Loucy (cell line): ENCODE data around the gene ALPK1.
"Not testable (repeated sequence)": the region's sequence is repeated elsewhere in the genome, so short reads cannot be mapped to it uniquely, and the experiment has no call there.

ENCODE experiments used
- H2AFZ ChIP-seq: fragments of 200-600 bp; sonication (generic); 2 replicates; pipeline ENCODE4 v1.6.0; 2016; ENCODE audit warnings: antibody characterized with exemption, mild to moderate bottlenecking, low read length, moderate library complexity
- H3F3A ChIP-seq: fragments of 200-600 bp; 2 replicates; pipeline ENCODE4 v1.6.0; 2016; ENCODE audit warnings: antibody characterized with exemption, low read depth, mild to moderate bottlenecking
- H3K27me3 ChIP-seq: fragments of 200-600 bp; sonication (generic); 2 replicates; pipeline ENCODE4 v1.6.1; 2014; ENCODE audit warnings: low read length, mild to moderate bottlenecking; ENCODE audit not compliant: insufficient read depth, poor library complexity, severe bottlenecking
- H3K36me3 ChIP-seq: fragments of 200-600 bp; sonication (generic); 2 replicates; pipeline ENCODE4 v1.6.1; 2016; ENCODE audit warnings: low read length; ENCODE audit not compliant: insufficient read depth
- H3K4me1 ChIP-seq: fragments of 200-600 bp; sonication (generic); 2 replicates; pipeline ENCODE4 v1.5.1; 2014; ENCODE audit warnings: low read length, mild to moderate bottlenecking; ENCODE audit not compliant: insufficient read depth, poor library complexity, severe bottlenecking
- H3K4me2 ChIP-seq: fragments of 200-600 bp; sonication (generic); 2 replicates; pipeline ENCODE4 v1.6.0; 2014; ENCODE audit warnings: antibody characterized with exemption, low read length, low read depth, mild to moderate bottlenecking; ENCODE audit not compliant: poor library complexity, severe bottlenecking
- H3K4me3 ChIP-seq: fragments of 200-600 bp; sonication (generic); 2 replicates; pipeline ENCODE4 v1.5.1; 2014; ENCODE audit warnings: low read length, mild to moderate bottlenecking, mixed read lengths; ENCODE audit not compliant: poor library complexity, severe bottlenecking
- H3K79me2 ChIP-seq: fragments of 200-600 bp; sonication (generic); 2 replicates; pipeline ENCODE4 v1.6.1; 2014; ENCODE audit warnings: low read length; ENCODE audit not compliant: insufficient read depth
- H3K9ac ChIP-seq: fragments of 200-600 bp; sonication (generic); 2 replicates; pipeline ENCODE4 v1.6.0; 2014; ENCODE audit warnings: mild to moderate bottlenecking, low read depth, low read length, moderate library complexity; ENCODE audit not compliant: poor library complexity, severe bottlenecking
- H3K9me2 ChIP-seq: fragments of 200-600 bp; sonication (generic); replicated peaks from 2 replicates; pipeline ENCODE4 v1.6.1; 2016; ENCODE audit warnings: low read depth, low read length, mixed read lengths
- H3K9me3 ChIP-seq: fragments of 200-600 bp; sonication (generic); 2 replicates; pipeline ENCODE4 v1.6.1; 2014; ENCODE audit warnings: mild to moderate bottlenecking, antibody characterized with exemption, low read length, low read depth; ENCODE audit not compliant: insufficient read depth
- H4K20me1 ChIP-seq: fragments of 200-600 bp; sonication (generic); 2 replicates; pipeline ENCODE4 v1.6.0; 2014; ENCODE audit warnings: antibody characterized with exemption, low read length, mild to moderate bottlenecking; ENCODE audit not compliant: insufficient read depth, poor library complexity, severe bottlenecking
- CTCF ChIP-seq: fragments of 200-600 bp; sonication (generic); conservative IDR thresholded peaks from 2 replicates; pipeline ENCODE4 v1.5.1; 2014; ENCODE audit warnings: mild to moderate bottlenecking, antibody characterized with exemption, low read length
- EZH2phosphoT487 ChIP-seq: fragments of 200-600 bp; IDR thresholded peaks from 2 replicates; pipeline ENCODE4 v1.6.1; 2018; ENCODE audit warnings: antibody characterized with exemption, mild to moderate bottlenecking, moderate library complexity, borderline replicate concordance

Gene ALPK1

GRCh38 chr4:112280386-112281056 is 16.6 kb upstream of the ALPK1 start:
- H4K20me1 ChIP-seq, result peaks cover 59% of the 10 kb centered on the region
- H3K36me3 ChIP-seq, result peaks cover 27% of the 10 kb centered on the region; the same call in 1 of the 2 replicates
- TF ChIP-seq EZH2phosphoT487 (no peak), CTCF (no peak)
- no peaks in the 10 kb centered on the region for H3K27me3 ChIP-seq
- peak overlapping the region; percentile 73 for H3K4me3 ChIP-seq
- H2AFZ ChIP-seq, result no peak overlapping the region
- H3K4me2 ChIP-seq, result peak overlapping the region; percentile 81
- peak overlapping the region; percentile 66 for H3K9ac ChIP-seq
- H3K79me2 ChIP-seq, result peaks cover 97% of the 10 kb centered on the region
- H3F3A ChIP-seq, result no peaks in the 10 kb centered on the region; the same call in 1 of the 2 replicates
- H3K4me1 ChIP-seq, result peaks cover 76% of the 10 kb centered on the region
- peaks cover 3% of the 10 kb centered on the region; the same call in 1 of the 2 replicates for H3K9me3 ChIP-seq
- no peaks in the 10 kb centered on the region for H3K9me2 ChIP-seq

DNA sequence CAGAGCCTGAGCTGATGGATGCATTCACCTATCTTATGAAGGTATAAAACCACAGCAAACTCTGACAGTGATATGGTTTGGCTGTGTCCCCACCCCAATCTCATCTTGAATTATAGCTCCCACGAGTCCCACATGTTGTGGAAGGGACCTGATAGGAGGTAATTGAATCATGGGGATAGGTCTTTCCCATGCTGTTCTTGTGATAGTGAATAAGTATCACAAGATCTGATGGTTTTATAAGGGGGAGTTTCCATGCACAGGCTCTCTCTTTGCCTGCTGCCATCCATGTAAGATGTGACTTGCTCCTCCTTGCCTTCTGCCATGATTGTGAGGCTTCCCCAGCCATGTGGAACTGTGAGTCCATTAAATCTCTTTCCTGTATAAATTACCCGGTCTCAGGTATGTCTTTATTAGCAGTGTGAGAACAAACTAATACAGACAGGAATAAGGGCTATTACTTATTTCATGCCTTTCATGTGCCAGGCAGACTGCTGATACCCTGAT is 15.2 kb upstream of the ALPK1 start:
- H2AFZ ChIP-seq, H3K9me3 ChIP-seq, H3K9me2 ChIP-seq, H3F3A ChIP-seq, H3K9ac ChIP-seq, H3K27me3 ChIP-seq: not testable (repeated sequence)
- H4K20me1 ChIP-seq, result peaks cover 48% of the 10 kb centered on the region
- H3K4me1 ChIP-seq, result peaks cover 75% of the 10 kb centered on the region
- peaks cover 14% of the 10 kb centered on the region; the same call in 1 of the 2 replicates for H3K36me3 ChIP-seq
- peak overlapping the region; percentile 90 for H3K4me2 ChIP-seq
- H3K4me3 ChIP-seq, result peak overlapping the region; percentile 93
- peaks cover 93% of the 10 kb centered on the region for H3K79me2 ChIP-seq

DNA sequence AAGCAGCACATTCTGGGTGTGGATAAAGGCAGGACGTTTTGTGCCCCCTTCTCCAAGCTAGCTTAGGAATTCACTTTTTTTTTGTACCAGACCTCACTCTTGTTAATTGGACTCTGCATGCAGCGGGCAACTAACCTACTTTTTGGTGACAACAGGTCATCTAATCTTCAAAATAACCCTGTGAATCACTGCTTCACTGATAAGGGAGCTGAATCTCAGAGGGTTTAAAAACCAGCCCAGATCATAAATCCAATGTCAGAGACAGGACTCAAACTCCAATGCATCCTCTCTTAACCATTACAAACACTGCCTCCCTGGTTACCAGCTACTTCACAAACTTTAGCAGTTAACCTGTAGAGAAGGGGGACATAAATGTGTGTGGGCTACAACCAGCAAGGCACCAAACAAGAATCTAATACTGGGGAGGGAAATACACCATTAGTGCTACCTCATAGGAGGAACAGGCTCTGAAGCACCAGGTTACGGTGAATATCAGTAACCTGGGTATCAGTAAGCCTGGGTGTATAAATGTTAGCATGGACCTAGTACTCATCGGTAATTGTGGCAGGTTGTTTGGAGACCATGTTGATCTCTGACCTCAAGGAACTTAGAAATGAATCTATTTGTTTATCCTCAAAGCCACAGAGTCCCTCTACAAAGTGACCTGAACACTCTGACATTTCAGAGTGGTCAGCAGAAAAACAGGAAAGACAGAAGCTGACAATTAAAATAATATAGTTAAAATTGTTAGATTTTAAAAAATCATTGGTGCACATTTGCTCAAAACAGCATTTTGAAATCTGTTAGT is 14.1 kb upstream of the ALPK1 start:
- Histone ChIP-seq H3K36me3 (peaks cover 3% of the 10 kb centered on the region; the same call in 1 of the 2 replicates), H3K4me1 (peaks cover 75% of the 10 kb centered on the region), H2AFZ (no peak overlapping the region), H3K9ac (peak overlapping the region; percentile 95), H3F3A (no peaks in the 10 kb centered on the region; the same call in 1 of the 2 replicates), H3K79me2 (peaks cover 82% of the 10 kb centered on the region), H3K27me3 (no peaks in the 10 kb centered on the region), H4K20me1 (peaks cover 41% of the 10 kb centered on the region), H3K9me2 (no peaks in the 10 kb centered on the region), H3K9me3 (peaks cover 3% of the 10 kb centered on the region; the same call in 1 of the 2 replicates), H3K4me3 (peak overlapping the region; percentile 93), H3K4me2 (peak overlapping the region; percentile 90)
- TF ChIP-seq EZH2phosphoT487 (no peak), CTCF (no peak)
